Right ventricle myocardium superior (tissue), 1 donor: Measurements from ENCODE around the gene ARHGAP9. TPM values are rescaled to one million over a fixed set of nuclear protein-coding genes. Genes with fewer than 3 reads are reported as not detected.

Experiments
- ATAC-seq: fragments of 200-7000 bp; cut with Tn5 transposase; one replicate; pipeline ENCODE4 v1.9.1; 2020; ENCODE audit warnings: mild to moderate bottlenecking; ENCODE audit not compliant: poor library complexity
- DNase-seq: peaks from one replicate; pipeline ENCODE4 v3.0.0-alpha.2; 2020
- intact Hi-C: fragments of 100-400 bp; cut with DNase I; formaldehyde crosslinking; loops from one replicate; pipeline ENCODE4 v1.11.2; 2022
- total RNA-seq: library from RNA; stranded (reverse); fragmentation: NEBNext Ultra II Directional; extraction: Animal tissue kit (Norgen Biotek cat#: 25700); gene quantifications from one replicate; pipeline ENCODE4 v1.2.1, GENCODE V29; 2021
- donor health status: DM: no; HTN: yes; CAD: no; lungs with severe emphysema.

The ARHGAP9 gene
- total RNA-seq, 1 donor from 2014 or later, result 4.1 TPM

GRCh38 chr12:57465030-57465746 lies 14.5 kb downstream of the ARHGAP9 start:
- ATAC-seq (no peak), DNase-seq (no peak)
- intact Hi-C loops, result no loop called here

GRCh38 chr12:57464569-57464968 lies 15.1 kb downstream of the ARHGAP9 start:
- ATAC-seq, result no peak
- intact Hi-C loops, result no loop called here
- no peak for DNase-seq

- ATAC-seq, result no peak
- intact Hi-C loops, result no loop called here
Observed at GRCh38 chr12:57462912-57463253, 16.8 kb downstream of the ARHGAP9 start.

GRCh38 chr12:57462251-57462911 lies 17.3 kb downstream of the ARHGAP9 start:
- peak; percentile 87 for DNase-seq
- intact Hi-C loops, result no loop called here
- peak; percentile 78 for ATAC-seq

More at GRCh38 chr12:57462912-57463253, 16.8 kb downstream of the ARHGAP9 start:
- no peak for DNase-seq

GRCh38 chr12:57461917-57462250 lies 17.8 kb downstream of the ARHGAP9 start:
- ATAC-seq, result no peak
- DNase-seq, result no peak
- intact Hi-C loops, result no loop called here

- ATAC-seq (peak; percentile 50), DNase-seq (peak; percentile 77)
- intact Hi-C loops, result no loop called here
Observed at GRCh38 chr12:57461276-57461916, 18.3 kb downstream of the ARHGAP9 start.

- intact Hi-C loops, result no loop called here
- ATAC-seq (no peak), DNase-seq (no peak)
Observed at GRCh38 chr12:57460841-57461275, 18.8 kb downstream of the ARHGAP9 start.

GRCh38 chr12:57460468-57460784 lies 19.2 kb downstream of the ARHGAP9 start:
- no peak for ATAC-seq
- intact Hi-C loops, result no loop called here
- no peak for DNase-seq

- DNase-seq, result no peak
- intact Hi-C loops, result no loop called here
- peak; percentile 66 for ATAC-seq
Observed at GRCh38 chr12:57459750-57460467, 19.8 kb downstream of the ARHGAP9 start, which contains the start of gene GLI1. Gene GLI1 (plus strand): TSS chr12:57459785. CDS start chr12:57463692, 3,907 bp downstream.

- peak; percentile 97 for DNase-seq
- intact Hi-C loops, result no loop called here
- peak; percentile 86 for ATAC-seq
Observed at GRCh38 chr12:57459055-57459749, 20.5 kb downstream of the ARHGAP9 start.

- intact Hi-C loops, result no loop called here
- DNase-seq (no peak), ATAC-seq (no peak)
Observed at GRCh38 chr12:57458665-57459054, 21.0 kb downstream of the ARHGAP9 start.

- intact Hi-C loops, result no loop called here
- ATAC-seq (no peak), DNase-seq (no peak)
Observed at GRCh38 chr12:57456737-57457490, 22.8 kb downstream of the ARHGAP9 start.

- ATAC-seq, result no peak
- DNase-seq, result no peak
- intact Hi-C loops, result no loop called here
Observed at GRCh38 chr12:57456145-57456700, 23.4 kb downstream of the ARHGAP9 start.

- DNase-seq (no peak), ATAC-seq (no peak)
- intact Hi-C loops, result no loop called here
Observed at GRCh38 chr12:57455374-57456144, 24.1 kb downstream of the ARHGAP9 start.

GRCh38 chr12:57454566-57455373 lies 24.9 kb downstream of the ARHGAP9 start, which contains the start of gene INHBE:
Gene INHBE (plus strand): TSS chr12:57455307. CDS start chr12:57455537, 230 bp downstream.
- no peak for DNase-seq
- no peak for ATAC-seq
- intact Hi-C loops, result no loop called here

GRCh38 chr12:57454213-57454565 lies 25.5 kb downstream of the ARHGAP9 start:
- intact Hi-C loops, result no loop called here
- ATAC-seq, result no peak
- DNase-seq, result no peak
